HK-2 (cell line): ENCODE data around the gene ADRA1B.
"Not testable (repeated sequence)": the region's sequence is repeated elsewhere in the genome, so short reads cannot be mapped to it uniquely, and the experiment has no call there.

Experiments used
- DNase-seq: peaks from one replicate; pipeline ENCODE4 v3.0.0-alpha.2; 2018; ENCODE audit not compliant: unreplicated experiment

The ADRA1B gene

DNA sequence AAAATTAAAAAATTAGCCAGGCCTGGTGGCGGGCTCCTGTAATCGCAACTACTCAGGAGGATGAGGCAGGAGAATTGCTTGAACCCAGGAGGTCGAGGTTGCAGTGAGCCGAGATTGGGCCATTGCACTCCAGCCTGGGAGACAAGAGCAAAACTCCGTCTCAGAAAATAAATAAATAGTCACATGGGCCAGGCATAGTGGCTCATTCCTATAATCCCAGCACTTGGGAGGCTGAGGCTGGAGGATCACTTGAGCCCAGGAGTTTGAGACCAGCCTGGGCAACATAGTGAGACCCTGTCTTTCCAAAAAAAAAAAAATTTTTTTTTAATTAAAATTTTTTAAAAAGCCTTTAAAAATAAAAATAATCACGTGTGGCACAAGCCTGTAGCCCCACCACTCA is 97.9 kb downstream of the ADRA1B start:
- DNase-seq, result not testable (repeated sequence)

DNA sequence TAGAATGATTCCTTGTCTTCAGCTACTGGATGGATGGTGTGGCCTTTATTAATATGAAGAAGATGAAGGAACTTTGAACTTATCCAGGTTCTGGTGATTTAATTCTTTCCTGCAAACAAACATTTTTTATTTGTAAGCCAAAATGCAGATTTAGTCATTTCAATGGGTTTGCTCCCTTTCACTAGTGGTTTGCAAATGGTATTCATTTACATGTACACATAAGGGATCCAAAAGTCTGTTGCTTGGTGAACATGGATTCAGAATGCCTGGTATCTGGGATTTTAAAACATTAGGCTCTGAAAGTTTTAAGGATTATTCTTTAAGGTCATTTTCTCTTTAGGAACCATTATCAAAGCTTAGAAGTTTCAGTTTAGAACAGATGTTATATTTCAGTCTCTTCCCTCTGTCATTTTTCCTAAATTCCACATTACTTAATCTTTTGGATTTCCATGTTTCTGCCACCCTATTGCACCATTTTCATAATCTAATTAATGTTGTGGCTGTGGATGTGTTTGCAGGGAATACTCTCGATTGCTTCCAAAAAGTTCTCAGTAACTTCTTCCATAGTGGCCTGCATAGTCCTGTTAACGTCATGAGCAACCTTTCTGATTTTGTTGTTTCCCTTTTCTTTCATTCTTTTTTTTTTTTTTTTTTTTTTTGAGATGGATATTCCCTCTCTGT is 102.8 kb downstream of the ADRA1B start:
- no peak for DNase-seq

DNA sequence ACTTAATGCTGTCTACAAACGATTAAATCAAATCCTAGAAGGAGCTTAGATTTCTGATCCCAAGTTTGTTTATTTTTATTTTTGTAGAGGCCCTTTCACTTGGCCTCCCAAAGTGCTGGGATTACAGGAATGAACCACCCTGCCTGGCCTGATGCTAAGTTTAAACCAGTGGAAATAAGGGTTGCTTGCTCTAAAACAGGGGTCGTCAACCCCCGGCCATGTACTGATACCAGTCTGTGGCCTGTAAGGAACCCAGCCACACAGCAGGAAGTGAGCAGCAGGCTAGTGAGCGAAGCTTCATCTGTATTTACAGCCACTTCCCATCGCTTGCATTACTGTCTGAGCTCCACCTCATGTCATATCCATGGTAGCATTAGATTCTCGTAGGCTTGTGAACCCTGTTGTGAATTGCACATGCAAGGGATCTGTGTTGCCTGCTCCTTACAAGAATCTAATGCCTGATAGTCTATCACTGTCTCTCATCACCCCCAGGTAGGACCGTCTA is 104.0 kb downstream of the ADRA1B start:
- DNase-seq, result no peak

DNA sequence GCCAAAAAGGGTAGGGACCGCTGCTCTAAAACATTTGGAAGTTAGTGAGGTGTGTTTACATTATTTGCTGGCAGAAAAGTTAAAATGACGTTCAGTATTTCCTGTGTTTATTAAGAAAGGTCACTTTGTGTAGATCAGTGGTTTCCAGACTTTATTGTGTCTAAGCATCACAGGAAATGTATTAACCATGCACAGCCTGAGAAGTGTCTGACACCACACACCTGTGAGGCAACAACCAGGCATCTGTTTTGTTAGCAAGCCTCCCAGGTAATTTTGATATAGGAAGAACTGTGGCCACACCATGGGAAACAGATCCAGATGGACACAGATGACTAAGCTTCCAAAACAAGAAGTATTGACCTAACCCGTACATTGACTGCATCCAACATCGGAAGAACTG is 104.7 kb downstream of the ADRA1B start:
- no peak for DNase-seq

DNA sequence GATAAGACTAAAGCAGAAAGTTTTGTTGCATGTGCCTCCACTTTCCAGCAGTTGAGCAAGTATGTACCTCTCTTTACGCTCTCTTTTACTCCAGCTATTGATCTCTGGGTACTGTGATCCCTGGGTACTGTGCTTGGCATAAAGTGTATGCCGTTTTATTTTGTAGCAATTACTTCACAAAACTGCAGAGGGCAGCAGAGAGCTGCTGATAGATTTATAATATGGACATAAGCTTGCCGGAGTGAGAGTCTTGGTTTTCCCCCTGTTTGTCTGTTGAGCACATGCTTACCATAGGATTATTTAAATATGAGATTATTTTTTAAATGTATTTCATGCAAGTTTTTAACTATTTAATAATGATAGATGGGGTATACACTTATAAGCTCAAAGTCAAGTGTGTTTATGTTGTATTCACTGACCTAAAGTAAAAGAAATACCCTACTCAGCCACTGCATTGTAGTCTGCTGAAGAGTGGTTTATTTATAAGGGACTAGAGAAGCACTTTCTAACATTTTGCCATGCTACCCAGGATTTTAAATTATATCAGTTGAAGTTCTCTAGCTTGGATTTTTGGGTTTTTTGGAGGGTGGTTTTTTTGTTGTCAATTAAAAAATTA is 105.7 kb downstream of the ADRA1B start:
- DNase-seq, result peak; percentile 28
